Activated CD8-positive, alpha-beta memory T cell treated with anti-CD3 and anti-CD28 coated beads, Interleukin-2, amount 50 U/mL, for 1 hour (primary cell): ENCODE measurements around the gene ADI1.

Source experiments
- DNase-seq: peaks from one replicate; pipeline ENCODE4 v3.0.0-alpha.2; 2020; ENCODE audit errors: extremely low read depth

ADI1 gene, protein sequence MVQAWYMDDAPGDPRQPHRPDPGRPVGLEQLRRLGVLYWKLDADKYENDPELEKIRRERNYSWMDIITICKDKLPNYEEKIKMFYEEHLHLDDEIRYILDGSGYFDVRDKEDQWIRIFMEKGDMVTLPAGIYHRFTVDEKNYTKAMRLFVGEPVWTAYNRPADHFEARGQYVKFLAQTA

DNA sequence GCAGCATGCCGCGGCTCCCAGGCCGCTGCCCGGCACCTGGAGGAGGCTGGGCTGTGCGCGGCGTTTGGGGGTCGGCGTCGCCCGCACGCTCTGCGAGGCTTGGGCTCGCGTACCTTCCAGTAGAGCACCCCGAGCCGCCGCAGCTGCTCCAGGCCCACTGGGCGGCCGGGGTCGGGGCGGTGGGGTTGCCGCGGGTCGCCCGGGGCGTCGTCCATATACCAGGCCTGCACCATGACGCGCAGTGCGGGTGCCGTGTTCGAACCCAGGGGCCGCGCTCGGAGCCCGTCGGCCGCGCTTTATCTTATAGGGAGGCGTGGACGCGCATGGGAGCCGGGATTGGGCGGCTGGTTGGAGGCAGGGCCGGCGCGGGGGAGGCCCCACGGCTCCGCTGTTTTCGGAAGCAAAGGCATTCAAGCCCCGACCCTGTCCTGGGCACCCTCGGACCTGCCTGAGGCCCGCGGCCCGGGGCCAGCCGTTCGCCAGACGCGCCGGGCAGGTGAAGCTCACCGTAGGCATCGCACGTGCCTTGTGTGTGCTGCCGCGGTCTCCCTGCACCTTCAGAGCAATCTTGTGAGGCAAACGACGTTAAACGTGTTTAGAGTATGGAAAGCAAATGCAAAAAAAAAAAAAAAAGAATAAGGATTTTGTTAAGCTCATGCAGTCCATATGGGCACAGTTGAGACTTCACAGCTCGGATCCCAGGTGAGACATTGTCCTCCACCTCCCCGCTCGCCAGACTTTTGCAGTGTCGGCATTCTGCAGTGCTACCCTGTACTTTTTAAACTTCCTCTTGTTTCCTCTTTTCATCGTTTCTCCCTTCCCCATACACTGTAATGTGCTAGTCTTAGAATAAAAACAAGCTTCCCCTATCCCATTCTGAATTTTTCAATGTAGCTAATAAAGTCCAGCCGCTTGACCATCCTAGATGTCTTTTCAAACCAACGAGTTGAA lies at the start of gene ADI1:
TSS of gene ADI1 (minus strand) at position 277 of the 951 bp plus-strand sequence. CDS start at position 233, 44 bp downstream.
- peak; percentile 22 for DNase-seq

DNA sequence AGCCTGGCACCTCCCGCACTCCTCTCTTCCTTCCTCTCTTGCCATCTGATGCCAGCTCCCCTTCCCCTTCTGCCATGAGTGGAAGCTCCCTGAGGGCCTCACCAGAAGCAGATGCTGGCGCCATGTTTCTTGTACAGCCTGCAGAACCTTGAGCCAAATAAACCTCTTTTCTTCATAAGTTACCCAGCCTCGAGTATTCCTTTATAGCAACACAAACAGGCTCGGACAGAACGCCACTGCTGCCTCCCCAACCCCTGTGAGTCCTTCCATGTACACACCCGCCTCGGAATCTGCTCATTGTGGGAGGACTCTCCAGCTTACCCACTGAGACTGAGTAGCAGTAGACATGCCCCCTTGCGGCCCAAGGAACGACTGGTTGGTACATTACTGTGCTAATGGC lies 47.5 kb upstream of the ADI1 start:
- no peak for DNase-seq

- DNase-seq: no peak
These were observed 45.8 kb upstream of the ADI1 start for GRCh38 chr2:3565117-3565516.

DNA sequence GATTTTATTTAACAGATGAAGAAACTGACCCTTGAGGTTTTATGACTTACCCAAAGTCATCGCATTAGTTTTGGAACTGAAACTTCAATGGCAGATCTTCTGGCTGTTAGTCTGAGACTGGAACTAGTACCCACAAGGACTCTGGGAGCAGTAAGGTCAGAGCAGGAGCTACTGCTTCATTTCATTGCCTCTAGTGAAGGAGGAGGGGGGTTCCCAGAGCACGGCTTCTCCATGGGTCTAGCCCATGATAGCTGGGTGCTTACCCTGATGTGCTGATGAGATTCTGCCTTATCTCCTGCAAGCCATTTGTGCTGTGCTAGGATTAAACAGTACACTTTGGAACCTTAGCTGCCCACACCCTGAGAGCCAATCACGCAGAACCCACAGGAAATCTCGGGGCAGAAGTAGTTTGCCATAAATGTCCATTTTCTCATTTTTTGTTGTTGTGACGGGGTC lies 44.2 kb upstream of the ADI1 start:
- no peak for DNase-seq

- DNase-seq: peak; percentile 88
These were observed 39.1 kb upstream of the ADI1 start, which contains the start of gene RNASEH1 for GRCh38 chr2:3558205-3559014. Gene RNASEH1 (minus strand): TSS chr2:3558333. CDS start chr2:3558260, 73 bp downstream.

GRCh38 chr2:3557639-3558204 lies 38.4 kb upstream of the ADI1 start:
- DNase-seq: no peak

DNA sequence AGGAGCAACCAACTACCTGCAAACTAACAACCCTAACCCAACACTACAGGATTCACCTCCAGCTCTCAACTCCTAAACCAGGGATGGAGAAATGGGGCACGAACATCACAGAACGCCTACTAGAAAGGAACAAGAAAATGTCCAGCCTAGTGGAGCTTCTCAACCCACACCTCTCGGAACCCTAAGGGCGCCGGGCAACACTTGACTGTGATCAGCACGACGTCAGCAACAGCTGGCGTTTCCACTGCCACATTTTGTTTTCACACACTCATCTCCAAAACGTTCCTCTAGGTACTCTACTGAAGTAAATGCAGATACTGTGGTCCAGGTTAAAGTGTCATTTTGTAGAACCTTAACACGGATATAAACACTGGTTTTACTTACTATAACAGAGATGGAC lies 34.6 kb upstream of the ADI1 start:
- DNase-seq: no peak

DNA sequence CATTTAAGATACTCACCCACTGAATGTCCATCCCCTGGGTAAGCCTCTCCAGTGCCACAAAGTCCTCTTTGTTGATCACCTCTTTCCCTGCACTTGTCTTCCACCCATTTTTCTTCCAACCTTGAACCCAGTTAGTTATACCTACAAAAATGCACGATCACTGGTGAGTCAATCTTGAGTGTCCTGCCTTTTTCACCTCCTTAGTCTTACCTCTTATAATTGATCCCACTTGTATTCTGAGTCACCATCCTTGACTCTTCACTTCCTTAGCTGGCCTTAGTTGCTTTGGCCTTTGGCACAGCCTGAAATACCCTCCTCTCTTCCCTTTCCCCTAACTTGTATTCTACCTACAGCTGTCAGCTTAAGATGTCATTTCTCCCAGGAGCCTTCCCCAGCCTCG lies 28.6 kb upstream of the ADI1 start:
- no peak for DNase-seq

DNA sequence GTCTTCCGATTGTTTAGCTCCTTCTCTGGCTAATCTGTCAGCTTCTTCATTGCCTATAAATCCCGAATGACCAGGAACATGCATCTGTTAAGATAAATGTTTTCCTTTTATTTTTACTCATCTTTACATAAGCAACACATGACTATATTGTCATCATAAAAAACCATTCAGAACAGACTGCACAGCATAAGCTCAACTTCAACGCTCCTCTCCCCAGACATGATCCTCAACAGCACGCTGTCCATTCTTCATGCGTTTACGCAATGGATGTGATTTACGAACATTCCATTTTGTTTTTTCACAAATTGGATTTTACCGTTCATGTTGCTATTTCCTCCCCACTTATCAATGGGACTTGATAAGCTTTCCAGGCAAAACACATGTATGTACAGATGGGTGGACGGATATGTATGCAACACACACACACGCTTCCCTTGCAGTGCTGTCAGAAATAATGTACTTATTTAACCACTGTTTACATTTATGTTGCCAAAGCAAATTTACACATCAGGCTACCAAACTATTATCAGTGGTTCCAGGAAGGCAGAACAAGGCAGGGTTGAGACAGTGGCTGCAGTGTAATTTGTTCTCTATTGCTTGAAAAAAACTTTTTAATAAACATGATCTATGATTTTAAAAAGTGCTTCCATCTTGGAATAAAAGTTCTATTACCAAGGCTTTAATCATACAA lies 26.6 kb upstream of the ADI1 start:
- no peak for DNase-seq

GRCh38 chr2:3543023-3543683 lies 23.8 kb upstream of the ADI1 start:
- no peak for DNase-seq

DNA sequence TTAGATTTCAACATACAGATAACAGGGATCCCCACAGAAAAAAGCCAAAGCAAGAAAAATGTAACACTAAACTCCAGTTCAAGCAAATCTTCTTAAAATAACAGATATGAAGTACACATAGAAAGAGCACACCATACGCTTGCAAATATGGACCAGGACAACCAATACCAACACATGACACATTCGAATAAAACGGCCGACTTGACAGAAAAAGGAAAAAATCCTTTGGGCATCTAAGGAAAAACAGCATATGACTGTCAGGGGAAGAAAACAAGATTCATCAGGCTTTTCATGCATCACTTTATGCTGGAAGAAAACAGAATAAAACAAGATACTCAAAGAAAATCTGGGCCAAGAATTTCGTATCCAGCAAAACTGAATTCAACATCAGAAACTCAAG lies 22.8 kb upstream of the ADI1 start:
- DNase-seq: no peak

DNA sequence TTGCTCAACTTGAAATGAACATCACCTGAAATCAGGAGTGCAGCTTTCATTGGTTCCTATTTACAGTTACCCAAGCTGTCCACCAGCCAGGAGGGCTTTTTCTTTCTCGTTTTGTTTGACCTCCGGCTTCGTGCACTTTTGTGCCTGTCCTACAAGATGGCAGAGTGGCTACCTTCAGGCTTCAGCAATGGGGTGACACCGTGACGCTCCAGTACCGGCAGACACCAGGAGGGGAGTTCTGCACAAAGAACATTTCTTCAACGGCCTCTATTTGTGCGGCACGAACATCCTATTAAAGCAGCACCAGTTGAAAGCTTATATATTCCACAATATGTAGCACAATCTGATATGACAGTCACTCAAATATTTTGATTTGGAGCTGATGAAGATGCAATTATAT lies 20.5 kb upstream of the ADI1 start:
- DNase-seq: no peak

- DNase-seq: no peak
These were observed 17.6 kb upstream of the ADI1 start for GRCh38 chr2:3536682-3537632.

- no peak for DNase-seq
These were observed 16.7 kb upstream of the ADI1 start for GRCh38 chr2:3535794-3536681.

GRCh38 chr2:3535467-3535793 lies 16.1 kb upstream of the ADI1 start:
- no peak for DNase-seq

DNA sequence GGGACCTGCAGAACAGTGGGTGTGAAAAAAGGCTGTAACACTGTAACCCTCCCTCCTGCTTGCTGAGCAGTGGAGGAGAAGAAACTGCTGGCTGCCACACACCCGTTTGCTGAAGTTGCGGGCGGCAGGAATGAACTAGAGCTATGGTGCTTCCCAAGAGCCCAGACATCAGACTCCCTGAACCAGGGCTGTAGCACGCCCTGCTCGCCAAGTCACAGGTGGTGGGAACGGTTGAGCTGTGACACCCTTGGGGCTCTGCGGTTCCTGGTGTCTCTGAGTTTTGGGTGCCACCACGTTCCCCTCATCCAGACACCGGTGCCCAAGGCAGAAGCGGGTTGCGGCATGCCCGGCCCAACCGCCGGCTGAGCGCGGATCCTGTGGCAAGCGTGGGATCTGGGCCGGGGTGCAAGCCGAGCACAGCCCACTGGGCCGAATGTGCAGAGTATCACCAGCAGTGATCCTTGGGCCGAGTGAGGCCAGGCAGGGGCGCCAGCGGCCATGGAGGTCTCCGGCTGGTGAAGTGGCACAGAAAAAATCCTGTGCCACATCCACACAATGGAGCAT lies 15.0 kb upstream of the ADI1 start:
- DNase-seq: no peak

GRCh38 chr2:3533836-3534235 lies 14.5 kb upstream of the ADI1 start:
- DNase-seq: no peak

GRCh38 chr2:3532941-3533340 lies 13.6 kb upstream of the ADI1 start:
- DNase-seq: no peak
